Measurements from ENCODE around the gene GUCY2D. TPM values are rescaled to one million over a fixed set of nuclear protein-coding genes. Genes with fewer than 3 reads are reported as not detected.
"Not testable (repeated sequence)": the region's sequence is repeated elsewhere in the genome, so short reads cannot be mapped to it uniquely, and the experiment has no call there.

The GUCY2D gene
- total RNA-seq, 2 experiments from 2014 or later: not detected

- no peak for ATAC-seq (ENCODE audit: low read depth)
- POLR2A ChIA-PET: no interaction called here
- H3K27ac Mint-ChIP-seq: no peak overlapping the region
- H3K9me3 Mint-ChIP-seq: no peaks in the 10 kb centered on the region
- H3K36me3 Mint-ChIP-seq: no peaks in the 10 kb centered on the region
- no peak overlapping the region for H3K4me3 Mint-ChIP-seq
- no peak for DNase-seq
- H3K27me3 Mint-ChIP-seq: peaks cover 7% of the 10 kb centered on the region
- H3K4me1 Mint-ChIP-seq: no peaks in the 10 kb centered on the region
These were observed 45.8 kb downstream of the GUCY2D start for GRCh38 chr17:8048236-8048635.

GRCh38 chr17:8048736-8049135 is 46.3 kb downstream of the GUCY2D start:
- ATAC-seq (ENCODE audit: low read depth) (no peak), DNase-seq (no peak)
- Mint-ChIP-seq H3K4me3 (no peak overlapping the region), H3K27ac (no peak overlapping the region), H3K36me3 (no peaks in the 10 kb centered on the region), H3K27me3 (peaks cover 4% of the 10 kb centered on the region), H3K9me3 (no peaks in the 10 kb centered on the region), H3K4me1 (no peaks in the 10 kb centered on the region)
- POLR2A ChIA-PET: interaction anchor here (0.6 kb wide), 1 partner anchor 720 kb away, joined by 5 read pairs; the partner anchor contains the start of gene NEURL4

- Mint-ChIP-seq H3K36me3 (no peaks in the 10 kb centered on the region), H3K27ac (no peak overlapping the region), H3K4me3 (no peak overlapping the region), H3K9me3 (no peaks in the 10 kb centered on the region), H3K27me3 (peaks cover 13% of the 10 kb centered on the region), H3K4me1 (peaks cover 11% of the 10 kb centered on the region)
- DNase-seq: no peak
- no peak for ATAC-seq (ENCODE audit: low read depth)
- POLR2A ChIA-PET: no interaction called here
These were observed 49.4 kb downstream of the GUCY2D start for GRCh38 chr17:8051831-8052230.

- DNase-seq (no peak), ATAC-seq (ENCODE audit: low read depth) (no peak)
- Mint-ChIP-seq H3K9me3 (no peaks in the 10 kb centered on the region), H3K27me3 (peaks cover 20% of the 10 kb centered on the region), H3K27ac (no peak overlapping the region), H3K36me3 (no peaks in the 10 kb centered on the region), H3K4me1 (peaks cover 17% of the 10 kb centered on the region), H3K4me3 (no peak overlapping the region)
- POLR2A ChIA-PET: no interaction called here
These were observed 50.1 kb downstream of the GUCY2D start for GRCh38 chr17:8052256-8053252.

GRCh38 chr17:8053600-8053999 is 51.2 kb downstream of the GUCY2D start:
- DNase-seq: no peak
- H3K4me3 Mint-ChIP-seq: no peak overlapping the region
- POLR2A ChIA-PET: no interaction called here

GRCh38 chr17:8055851-8056231 is 53.4 kb downstream of the GUCY2D start:
- no peak for ATAC-seq (ENCODE audit: low read depth)
- Mint-ChIP-seq H3K36me3 (no peaks in the 10 kb centered on the region), H3K9me3 (no peaks in the 10 kb centered on the region), H3K4me1 (peaks cover 22% of the 10 kb centered on the region), H3K27ac (no peak overlapping the region), H3K27me3 (peaks cover 37% of the 10 kb centered on the region), H3K4me3 (no peak overlapping the region)
- peak; percentile 8 for DNase-seq
- POLR2A ChIA-PET: no interaction called here

More at GRCh38 chr17:8053600-8053999, 51.2 kb downstream of the GUCY2D start:
- ATAC-seq (ENCODE audit: low read depth): no peak
- no peak overlapping the region for H3K27ac Mint-ChIP-seq
- H3K4me1 Mint-ChIP-seq: peaks cover 18% of the 10 kb centered on the region
- H3K27me3 Mint-ChIP-seq: peaks cover 20% of the 10 kb centered on the region
- no peaks in the 10 kb centered on the region for H3K9me3 Mint-ChIP-seq
- no peaks in the 10 kb centered on the region for H3K36me3 Mint-ChIP-seq

GRCh38 chr17:8056232-8056975 is 54.0 kb downstream of the GUCY2D start:
- H3K4me3 Mint-ChIP-seq: no peak overlapping the region
- peak; percentile 38 for DNase-seq

GRCh38 chr17:8056976-8057625 is 54.7 kb downstream of the GUCY2D start:
- H3K27ac Mint-ChIP-seq: no peak overlapping the region
- H3K4me1 Mint-ChIP-seq: peaks cover 22% of the 10 kb centered on the region
- ATAC-seq (ENCODE audit: low read depth): no peak
- DNase-seq: no peak
- no peak overlapping the region for H3K4me3 Mint-ChIP-seq
- peaks cover 48% of the 10 kb centered on the region for H3K27me3 Mint-ChIP-seq
- H3K9me3 Mint-ChIP-seq: no peaks in the 10 kb centered on the region
- no peaks in the 10 kb centered on the region for H3K36me3 Mint-ChIP-seq
- POLR2A ChIA-PET: interaction anchor here (1.3 kb wide), 1 partner anchor 200 kb away, joined by 3 read pairs; the partner anchor contains the start of gene NAA38

More at GRCh38 chr17:8056232-8056975, 54.0 kb downstream of the GUCY2D start:
- POLR2A ChIA-PET: no interaction called here
- H3K4me1 Mint-ChIP-seq: peaks cover 22% of the 10 kb centered on the region
- H3K27me3 Mint-ChIP-seq: peaks cover 42% of the 10 kb centered on the region
- H3K27ac Mint-ChIP-seq: no peak overlapping the region
- peak; percentile 40 for ATAC-seq (ENCODE audit: low read depth)
- H3K36me3 Mint-ChIP-seq: no peaks in the 10 kb centered on the region
- H3K9me3 Mint-ChIP-seq: no peaks in the 10 kb centered on the region

GRCh38 chr17:8057691-8058114 is 55.3 kb downstream of the GUCY2D start:
- DNase-seq (peak; percentile 40), ATAC-seq (ENCODE audit: low read depth) (peak; percentile 79)
- H3K4me3 Mint-ChIP-seq: no peak overlapping the region
- H3K27ac Mint-ChIP-seq: no peak overlapping the region
- H3K36me3 Mint-ChIP-seq: no peaks in the 10 kb centered on the region
- H3K9me3 Mint-ChIP-seq: no peaks in the 10 kb centered on the region
- peaks cover 53% of the 10 kb centered on the region for H3K27me3 Mint-ChIP-seq
- POLR2A ChIA-PET: interaction anchor here (1.3 kb wide), 1 partner anchor 201 kb away, joined by 3 read pairs; the partner anchor contains the start of gene NAA38
- H3K4me1 Mint-ChIP-seq: peaks cover 22% of the 10 kb centered on the region

- DNase-seq (no peak), ATAC-seq (ENCODE audit: low read depth) (no peak)
- Mint-ChIP-seq H3K4me1 (peaks cover 22% of the 10 kb centered on the region), H3K4me3 (no peak overlapping the region), H3K27ac (no peak overlapping the region), H3K9me3 (no peaks in the 10 kb centered on the region), H3K27me3 (peaks cover 65% of the 10 kb centered on the region), H3K36me3 (no peaks in the 10 kb centered on the region)
- POLR2A ChIA-PET: no interaction called here
These were observed 56.7 kb downstream of the GUCY2D start for GRCh38 chr17:8059131-8059530.

- no peak for DNase-seq
- Mint-ChIP-seq H3K4me3 (no peak overlapping the region), H3K36me3 (no peaks in the 10 kb centered on the region), H3K27me3 (peaks cover 70% of the 10 kb centered on the region), H3K9me3 (no peaks in the 10 kb centered on the region), H3K27ac (no peak overlapping the region), H3K4me1 (peaks cover 22% of the 10 kb centered on the region)
- POLR2A ChIA-PET: interaction anchor here (1.0 kb wide), 1 partner anchor 14 kb away, joined by 3 read pairs; no protein-coding TSS in a partner anchor
- ATAC-seq (ENCODE audit: low read depth): peak; percentile 33
These were observed 57.9 kb downstream of the GUCY2D start for GRCh38 chr17:8060274-8060673.

- H3K27ac Mint-ChIP-seq; H3K9me3 Mint-ChIP-seq; POLR2A ChIA-PET; H3K4me3 Mint-ChIP-seq; DNase-seq; ATAC-seq (ENCODE audit: low read depth); H3K36me3 Mint-ChIP-seq: not testable (repeated sequence)
- Mint-ChIP-seq H3K4me1 (peaks cover 11% of the 10 kb centered on the region), H3K27me3 (peaks cover 63% of the 10 kb centered on the region)
These were observed 59.4 kb downstream of the GUCY2D start for GRCh38 chr17:8061851-8062250.

- no peaks in the 10 kb centered on the region for H3K9me3 Mint-ChIP-seq
- POLR2A ChIA-PET: interaction anchor here (0.6 to 0.7 kb wide), 2 partner anchors 153 to 1206 kb away, joined by 3 to 4 read pairs; no protein-coding TSS in a partner anchor
- no peaks in the 10 kb centered on the region for H3K36me3 Mint-ChIP-seq
- DNase-seq (no peak), ATAC-seq (ENCODE audit: low read depth) (no peak)
- no peak overlapping the region for H3K27ac Mint-ChIP-seq
- H3K4me1 Mint-ChIP-seq: peaks cover 6% of the 10 kb centered on the region
- peaks cover 57% of the 10 kb centered on the region for H3K27me3 Mint-ChIP-seq
- H3K4me3 Mint-ChIP-seq: no peak overlapping the region
These were observed 60.0 kb downstream of the GUCY2D start for GRCh38 chr17:8062435-8062806.
